Measurements from ENCODE around the gene TAOK2.
"Not testable (repeated sequence)": the region's sequence is repeated elsewhere in the genome, so short reads cannot be mapped to it uniquely, and the experiment has no call there.

TAOK2 gene

DNA sequence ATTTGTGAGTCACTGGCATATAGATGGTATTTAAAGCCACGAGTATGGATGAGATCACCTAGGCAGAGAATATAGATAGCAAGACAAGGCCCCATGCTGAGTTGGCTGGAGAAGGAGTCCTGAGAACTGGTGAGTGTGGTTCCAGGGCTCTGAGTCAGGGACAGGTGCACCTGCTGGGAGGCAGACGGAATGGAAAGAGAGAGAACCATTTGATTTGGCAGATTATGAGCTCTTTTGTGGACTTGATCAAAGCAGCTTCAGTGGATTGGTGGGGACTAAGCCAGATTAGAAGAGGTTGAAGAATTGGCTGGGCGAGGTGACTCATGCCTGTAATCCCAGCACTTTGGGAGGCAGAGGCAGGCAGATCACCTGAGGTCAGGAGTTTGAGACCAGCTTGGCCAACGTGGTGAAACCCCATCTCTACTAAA, 45.1 kb downstream of the TAOK2 start:
- in situ Hi-C loops (cut with MboI; ENCODE audit: low sequenced_read_pairs) = no loop called here

- in situ Hi-C loops (cut with MboI; ENCODE audit: low sequenced_read_pairs) = no loop called here
Measured at GRCh38 chr16:30022887-30023286, 49.2 kb downstream of the TAOK2 start, which contains the start of gene C16orf92. Gene C16orf92 (plus strand): TSS chr16:30023198. CDS start chr16:30023341, 143 bp downstream.

DNA sequence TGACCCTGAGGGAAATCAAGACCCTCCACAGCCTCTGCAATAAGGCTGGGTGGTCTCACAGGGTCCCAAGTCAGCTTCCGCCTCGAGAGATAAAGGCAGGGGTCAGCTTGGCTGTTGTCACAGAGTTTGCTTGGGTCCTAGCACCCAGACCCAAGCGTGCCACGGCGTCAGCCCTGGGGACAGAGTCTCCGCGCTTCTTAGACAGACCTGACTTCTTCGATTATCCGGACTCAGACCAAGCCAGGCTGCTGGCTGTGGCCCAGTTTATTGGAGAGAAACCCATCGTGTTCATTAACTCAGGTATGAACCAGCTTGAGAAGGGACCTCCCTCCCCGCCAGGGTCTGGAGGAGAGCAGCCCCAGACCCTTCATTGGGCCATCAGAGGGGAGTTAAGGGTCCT, 49.9 kb downstream of the TAOK2 start:
- in situ Hi-C loops (cut with MboI; ENCODE audit: low sequenced_read_pairs) = no loop called here

DNA sequence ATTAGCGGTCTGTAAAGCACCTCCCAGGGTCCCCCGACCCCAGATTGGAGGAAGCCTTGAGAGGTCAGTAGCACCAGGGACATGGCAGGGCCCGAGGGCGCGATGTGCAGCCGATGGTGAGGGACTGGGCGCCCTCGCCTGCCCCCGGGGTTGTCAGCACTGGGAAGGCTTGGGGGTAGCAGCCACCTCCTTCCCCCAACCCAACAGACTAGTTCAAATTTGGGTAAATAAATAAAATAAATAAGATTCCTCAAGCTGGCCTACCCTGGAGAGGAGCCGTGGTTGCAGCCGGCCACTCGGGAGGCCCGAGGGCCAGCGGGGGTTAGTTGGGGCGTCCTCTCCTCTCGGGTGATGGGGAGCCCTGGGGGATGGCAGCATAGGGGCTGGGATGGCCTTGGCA, 50.8 kb downstream of the TAOK2 start:
- in situ Hi-C loops (cut with MboI; ENCODE audit: low sequenced_read_pairs) = no loop called here

DNA sequence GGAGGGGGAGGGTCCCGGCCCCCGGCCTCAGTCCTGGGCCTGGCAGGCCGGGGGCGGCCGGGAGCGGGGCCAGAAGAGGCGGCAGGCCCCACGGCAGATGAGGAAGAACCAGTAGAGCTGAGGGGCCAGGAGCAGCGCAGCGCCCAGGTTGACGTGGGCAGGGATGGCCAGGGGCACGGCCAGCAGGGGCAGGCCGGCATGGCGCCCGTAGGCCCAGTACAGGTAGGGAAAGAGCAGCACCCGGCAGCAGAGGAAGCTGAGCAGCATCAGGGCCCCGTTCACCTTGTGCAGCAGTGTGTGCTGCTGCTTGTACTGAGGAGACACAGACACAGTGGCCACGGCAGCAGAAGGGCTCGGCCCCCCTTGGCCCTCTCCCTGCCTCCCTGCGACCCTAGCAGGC, 51.5 kb downstream of the TAOK2 start:
- in situ Hi-C loops (cut with MboI; ENCODE audit: low sequenced_read_pairs) = no loop called here

GRCh38 chr16:30025574-30025973, 51.9 kb downstream of the TAOK2 start:
- in situ Hi-C loops (cut with MboI; ENCODE audit: low sequenced_read_pairs) = no loop called here

GRCh38 chr16:30026449-30026848, 52.8 kb downstream of the TAOK2 start:
- in situ Hi-C loops (cut with MboI; ENCODE audit: low sequenced_read_pairs) = no loop called here

DNA sequence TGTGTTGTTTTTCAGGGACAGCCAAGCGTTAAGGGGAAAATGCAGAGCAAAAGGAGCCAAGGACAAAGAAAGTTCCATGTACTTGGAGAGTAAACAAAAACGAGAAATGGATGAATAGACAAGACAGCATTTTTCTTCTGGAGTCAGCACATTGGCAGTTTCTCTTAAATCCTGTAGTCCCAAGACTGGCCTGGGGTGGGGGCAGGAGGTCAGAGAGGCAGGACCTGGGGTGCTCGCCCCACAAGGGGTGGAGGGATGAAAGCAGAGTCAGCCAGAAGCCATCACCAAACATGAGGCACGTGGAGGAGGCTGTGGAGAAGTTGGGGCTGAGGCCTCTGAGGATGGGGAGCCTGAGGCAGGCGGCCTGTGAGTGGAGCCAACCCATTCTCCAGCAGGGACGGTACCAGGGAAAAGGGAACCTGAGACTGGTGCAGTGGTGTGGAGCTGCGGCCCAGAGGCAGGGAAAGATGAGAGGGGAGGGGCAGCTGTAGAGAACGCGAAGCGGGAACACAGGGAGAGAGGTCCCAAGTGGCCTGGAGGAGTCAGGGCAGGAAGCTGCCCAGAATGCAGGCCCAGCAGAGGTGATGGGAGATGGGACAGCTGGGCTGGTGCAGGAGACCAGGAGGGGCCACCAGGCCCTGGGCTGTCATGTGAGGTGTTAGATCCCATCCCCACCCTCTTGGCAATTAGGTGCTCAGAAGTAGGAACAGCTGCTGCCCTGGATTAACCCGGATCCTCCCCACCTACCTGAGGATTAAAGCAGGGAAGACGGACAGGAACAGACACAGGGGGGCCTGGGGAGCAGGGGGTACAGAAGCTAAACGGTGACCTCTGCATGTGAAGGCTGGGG, 54.1 kb downstream of the TAOK2 start:
- in situ Hi-C loops (cut with MboI; ENCODE audit: low sequenced_read_pairs) = no loop called here

DNA sequence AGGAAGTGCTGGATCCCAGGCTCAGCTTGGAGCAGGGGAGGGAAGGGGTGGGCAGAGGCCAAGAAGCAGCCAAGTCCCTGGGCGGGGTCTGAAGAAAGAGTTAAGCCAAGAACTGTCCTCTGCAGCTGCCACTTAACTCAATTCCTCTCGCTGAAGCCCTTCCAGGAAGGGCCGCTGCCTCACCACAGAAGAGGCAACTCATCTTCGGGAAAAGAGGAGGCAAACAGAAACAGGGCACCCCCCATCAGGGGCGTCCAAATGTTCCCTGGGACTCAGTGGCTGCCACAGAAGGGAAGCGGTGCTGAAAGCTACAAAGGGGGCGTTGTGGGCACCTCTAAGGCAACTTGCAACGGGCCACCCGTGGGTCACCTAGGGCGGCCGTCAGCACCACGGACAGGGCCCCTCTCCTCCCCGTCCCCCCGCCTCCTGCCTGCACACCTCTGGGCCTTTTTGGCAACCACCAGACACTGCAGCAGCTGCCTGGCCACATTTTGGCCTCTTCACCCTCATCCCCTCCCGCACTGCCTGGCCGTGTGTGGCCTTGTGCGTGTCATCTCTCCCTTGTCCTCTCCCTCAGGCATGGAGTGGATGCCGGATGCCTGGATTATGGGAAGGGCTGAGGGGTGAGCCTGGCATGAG, 54.9 kb downstream of the TAOK2 start:
- in situ Hi-C loops (cut with MboI; ENCODE audit: low sequenced_read_pairs) = no loop called here

GRCh38 chr16:30030011-30030685, 56.5 kb downstream of the TAOK2 start:
- in situ Hi-C loops (cut with MboI; ENCODE audit: low sequenced_read_pairs) = no loop called here

- in situ Hi-C loops (cut with MboI; ENCODE audit: low sequenced_read_pairs) = no loop called here
Measured at GRCh38 chr16:30030841-30031413, 57.3 kb downstream of the TAOK2 start, which contains the start of gene TLCD3B. Gene TLCD3B (minus strand): TSS chr16:30031271. CDS start chr16:30030527, 744 bp downstream.

DNA sequence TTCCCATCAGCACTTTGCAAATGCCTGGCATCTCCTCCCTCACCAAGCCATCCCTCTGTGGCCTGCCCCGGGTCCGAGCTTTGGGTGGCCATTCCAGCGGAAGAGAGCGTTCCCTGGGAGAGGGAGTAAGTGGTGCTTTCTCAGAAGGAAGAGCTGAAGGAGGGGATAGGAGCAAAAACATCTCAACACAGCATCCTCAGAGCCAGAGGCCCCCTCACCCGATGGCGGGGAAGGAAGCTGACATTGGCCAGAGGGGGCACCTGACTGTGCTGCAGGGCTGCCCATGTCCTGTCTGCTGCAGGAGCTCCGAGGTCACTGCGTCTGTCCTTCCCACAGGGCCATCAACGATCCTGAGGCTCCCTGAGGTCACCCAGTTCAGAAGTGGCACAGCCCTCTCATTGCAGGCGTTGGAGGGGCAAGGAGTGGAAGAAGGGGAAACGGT, 57.8 kb downstream of the TAOK2 start:
- in situ Hi-C loops (cut with MboI; ENCODE audit: low sequenced_read_pairs) = no loop called here

DNA sequence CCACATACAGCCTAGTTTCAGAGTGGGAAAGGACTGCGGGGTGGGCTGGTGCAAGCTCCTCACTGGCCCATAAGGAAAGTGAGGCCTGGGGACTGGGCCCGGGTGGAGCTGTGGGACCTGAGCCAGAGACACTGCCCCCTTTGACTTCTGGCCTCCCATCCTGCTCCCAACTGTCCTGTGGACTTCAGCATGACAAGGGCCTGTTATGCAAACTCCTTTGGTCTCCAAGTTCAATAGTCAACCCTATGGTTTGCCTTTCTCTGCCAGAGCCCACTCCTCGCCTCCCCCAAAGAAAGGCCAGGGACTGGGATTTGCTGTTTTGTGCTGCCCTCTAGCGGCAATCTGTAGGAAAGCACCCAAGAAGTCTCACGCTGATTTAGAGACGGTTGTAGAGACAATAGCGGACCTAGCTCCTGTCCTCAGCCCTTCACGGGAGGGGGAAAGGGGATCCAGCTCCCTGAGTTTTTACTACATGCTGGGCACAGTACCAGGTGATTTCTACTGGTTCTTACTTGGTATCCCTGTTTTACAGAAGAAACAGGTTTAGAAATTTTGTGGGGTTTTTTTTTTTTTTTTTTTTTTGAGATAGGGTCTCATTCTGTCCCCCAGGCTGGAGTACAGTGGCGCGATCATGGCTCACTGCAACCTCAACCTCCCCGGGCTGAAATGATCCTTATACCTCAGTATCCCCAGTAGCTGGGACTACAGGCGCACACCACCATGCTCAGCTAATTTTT, 58.6 kb downstream of the TAOK2 start:
- in situ Hi-C loops (cut with MboI; ENCODE audit: low sequenced_read_pairs) = no loop called here

GRCh38 chr16:30033270-30033669, 59.6 kb downstream of the TAOK2 start:
- in situ Hi-C loops (cut with MboI; ENCODE audit: low sequenced_read_pairs) = no loop called here

DNA sequence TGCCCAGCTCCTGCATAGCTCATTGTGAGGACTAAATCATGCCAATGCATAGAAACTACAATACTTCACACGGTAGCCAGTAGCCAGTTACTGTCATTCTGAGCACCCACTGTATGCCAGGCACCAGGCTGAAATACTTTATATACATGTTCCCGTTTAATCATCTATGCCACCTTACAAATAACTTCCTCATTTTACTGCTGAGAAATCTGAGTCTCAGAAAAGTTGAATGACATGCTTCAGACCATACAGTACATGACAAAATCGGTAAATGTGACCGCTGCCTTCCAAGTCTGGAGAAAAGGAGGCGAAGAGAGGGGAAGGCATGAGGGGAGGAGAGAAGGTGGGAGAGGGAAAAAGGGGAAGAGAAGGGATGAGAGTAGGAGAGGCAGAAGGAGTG, 66.6 kb downstream of the TAOK2 start:
- in situ Hi-C loops (cut with MboI; ENCODE audit: low sequenced_read_pairs) = no loop called here

GRCh38 chr16:30040690-30041089, 67.0 kb downstream of the TAOK2 start:
- in situ Hi-C loops (cut with MboI; ENCODE audit: low sequenced_read_pairs) = not testable (repeated sequence)

- in situ Hi-C loops (cut with MboI; ENCODE audit: low sequenced_read_pairs) = no loop called here
Measured at GRCh38 chr16:30041841-30042240, 68.2 kb downstream of the TAOK2 start.
